Measurements from ENCODE around the gene ANKUB1.

Gene ANKUB1

GRCh38 chr3:149808209-149808829 is 16.0 kb upstream of the ANKUB1 start:
- DNase-seq (ENCODE audit: low read depth, low spot score), result peak; percentile 90

GRCh38 chr3:149806171-149806778 is 13.9 kb upstream of the ANKUB1 start:
- DNase-seq (ENCODE audit: low read depth, low spot score), result no peak

GRCh38 chr3:149801639-149802038 is 9.3 kb upstream of the ANKUB1 start:
- DNase-seq (ENCODE audit: low read depth, low spot score), result no peak

GRCh38 chr3:149801195-149801594 is 8.8 kb upstream of the ANKUB1 start:
- DNase-seq (ENCODE audit: low read depth, low spot score), result no peak

- no peak for DNase-seq (ENCODE audit: low read depth, low spot score)
These were observed 8.3 kb upstream of the ANKUB1 start for GRCh38 chr3:149800693-149801092.

- DNase-seq (ENCODE audit: low read depth, low spot score), result no peak
These were observed 3.7 kb upstream of the ANKUB1 start for GRCh38 chr3:149796026-149796425.

- no peak for DNase-seq (ENCODE audit: low read depth, low spot score)
These were observed 1.7 kb downstream of the ANKUB1 start for GRCh38 chr3:149790698-149791097.

GRCh38 chr3:149790268-149790667 is 2.1 kb downstream of the ANKUB1 start:
- no peak for DNase-seq (ENCODE audit: low read depth, low spot score)

GRCh38 chr3:149784064-149784704 is 8.2 kb downstream of the ANKUB1 start:
- DNase-seq (ENCODE audit: low read depth, low spot score), result peak; percentile 85

- DNase-seq (ENCODE audit: low read depth, low spot score), result peak; percentile 88
These were observed 8.8 kb downstream of the ANKUB1 start for GRCh38 chr3:149783576-149783975.

- DNase-seq (ENCODE audit: low read depth, low spot score), result no peak
These were observed 10.6 kb downstream of the ANKUB1 start for GRCh38 chr3:149781741-149782140.

GRCh38 chr3:149781211-149781610 is 11.1 kb downstream of the ANKUB1 start:
- no peak for DNase-seq (ENCODE audit: low read depth, low spot score)

GRCh38 chr3:149777414-149778214 is 14.7 kb downstream of the ANKUB1 start:
- no peak for DNase-seq (ENCODE audit: low read depth, low spot score)

- no peak for DNase-seq (ENCODE audit: low read depth, low spot score)
These were observed 16.2 kb downstream of the ANKUB1 start for GRCh38 chr3:149776170-149776569.

GRCh38 chr3:149772861-149773260 is 19.5 kb downstream of the ANKUB1 start:
- DNase-seq (ENCODE audit: low read depth, low spot score), result no peak

- DNase-seq (ENCODE audit: low read depth, low spot score), result peak; percentile 56
These were observed 20.6 kb downstream of the ANKUB1 start for GRCh38 chr3:149771652-149772271.

GRCh38 chr3:149770246-149770645 is 22.1 kb downstream of the ANKUB1 start:
- no peak for DNase-seq (ENCODE audit: low read depth, low spot score)

GRCh38 chr3:149768704-149769103 is 23.6 kb downstream of the ANKUB1 start:
- DNase-seq (ENCODE audit: low read depth, low spot score), result no peak

- DNase-seq (ENCODE audit: low read depth, low spot score), result no peak
These were observed 24.6 kb downstream of the ANKUB1 start for GRCh38 chr3:149767720-149768119.

GRCh38 chr3:149765762-149766334 is 26.5 kb downstream of the ANKUB1 start:
- DNase-seq (ENCODE audit: low read depth, low spot score), result peak; percentile 67

GRCh38 chr3:149764302-149764701 is 28.1 kb downstream of the ANKUB1 start:
- DNase-seq (ENCODE audit: low read depth, low spot score), result no peak

All from astrocyte of the hippocampus (primary cell).